Measurements from ENCODE around the gene EIF5A. TPM values are rescaled to one million over a fixed set of nuclear protein-coding genes. Genes with fewer than 3 reads are reported as not detected.

The EIF5A gene
- total and polyA plus RNA-seq, 9 of the 15 experiments (the other 6 are each of a cell fraction or from before 2014, with no cell fraction given) = 22.9 to 1,163 (median 772) TPM

DNA sequence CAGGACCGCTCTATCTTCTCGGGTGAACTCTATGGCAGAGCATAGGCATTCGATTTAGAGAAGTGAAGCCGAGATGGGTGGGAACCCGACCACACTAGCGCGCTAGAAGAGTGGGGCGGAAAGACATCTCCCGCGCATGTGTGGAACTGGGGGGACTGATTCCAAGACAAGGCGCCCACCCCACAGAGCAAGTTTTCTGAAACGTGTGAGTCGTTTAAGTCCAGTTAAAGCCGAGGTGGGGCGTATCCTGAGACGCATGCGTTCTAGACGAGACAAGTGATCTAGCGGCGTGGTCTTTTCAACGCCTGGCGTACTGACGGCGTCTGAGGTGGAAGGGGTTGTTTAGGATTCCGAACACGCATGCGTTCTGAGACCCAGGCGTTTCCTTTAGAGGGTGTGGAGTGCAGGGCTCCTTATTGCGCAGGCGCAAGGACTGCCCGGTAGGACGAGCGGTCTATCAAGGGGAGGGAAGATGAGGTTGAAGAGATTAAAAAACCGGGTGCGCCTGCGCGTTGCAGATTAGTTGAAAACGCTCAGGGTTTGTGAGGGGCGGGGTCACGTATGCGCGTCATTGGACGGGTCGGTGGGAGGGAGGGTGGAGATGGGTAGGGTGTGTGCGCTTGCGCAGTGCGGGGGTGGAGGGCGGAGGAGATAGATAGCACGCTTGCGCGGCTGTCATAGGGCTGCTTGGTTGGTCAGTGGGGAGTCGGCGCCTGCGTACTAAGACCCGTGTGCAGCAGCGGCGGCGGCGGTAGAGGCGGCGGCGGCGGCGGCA is at the start of gene EIF5A (continued):
- TF ChIP-seq CREM (IDR thresholded peaks at IDR 0.05; ENCODE audit: low read depth) = peak; percentile 85
- 0 out of 2 replicates have a peak, but pooled peaks have one; percentile 46 for TF ChIP-seq GTF2F1 (IDR thresholded peaks at IDR 0.05; ENCODE audit: low read depth, low read length)
- 0 out of 2 replicates have a peak, but pooled peaks have one; percentile 8 for TF ChIP-seq TCF3 (CRISPR knock-in tag; IDR thresholded peaks at IDR 0.05)
- no peak for TF ChIP-seq NR3C1 (CRISPR knock-in tag; IDR thresholded peaks at IDR 0.05)
- no peak for TF ChIP-seq CBX2 (IDR thresholded peaks at IDR 0.05; ENCODE audit: insufficient read depth, low read length, poor library complexity, severe bottlenecking)
- TF ChIP-seq MTA1 (IDR thresholded peaks at IDR 0.05; ENCODE audit: borderline replicate concordance) = no peak
- TF ChIP-seq NR1H2 (CRISPR knock-in tag; IDR thresholded peaks at IDR 0.05) = no peak
- TF ChIP-seq RBM14 (IDR thresholded peaks at IDR 0.05; ENCODE audit: borderline replicate concordance, insufficient read depth, low read depth, low read length) = no peak
- TF ChIP-seq ZFPM2 (CRISPR knock-in tag; IDR thresholded peaks at IDR 0.05) = no peak
- TF ChIP-seq, protein P1, sequence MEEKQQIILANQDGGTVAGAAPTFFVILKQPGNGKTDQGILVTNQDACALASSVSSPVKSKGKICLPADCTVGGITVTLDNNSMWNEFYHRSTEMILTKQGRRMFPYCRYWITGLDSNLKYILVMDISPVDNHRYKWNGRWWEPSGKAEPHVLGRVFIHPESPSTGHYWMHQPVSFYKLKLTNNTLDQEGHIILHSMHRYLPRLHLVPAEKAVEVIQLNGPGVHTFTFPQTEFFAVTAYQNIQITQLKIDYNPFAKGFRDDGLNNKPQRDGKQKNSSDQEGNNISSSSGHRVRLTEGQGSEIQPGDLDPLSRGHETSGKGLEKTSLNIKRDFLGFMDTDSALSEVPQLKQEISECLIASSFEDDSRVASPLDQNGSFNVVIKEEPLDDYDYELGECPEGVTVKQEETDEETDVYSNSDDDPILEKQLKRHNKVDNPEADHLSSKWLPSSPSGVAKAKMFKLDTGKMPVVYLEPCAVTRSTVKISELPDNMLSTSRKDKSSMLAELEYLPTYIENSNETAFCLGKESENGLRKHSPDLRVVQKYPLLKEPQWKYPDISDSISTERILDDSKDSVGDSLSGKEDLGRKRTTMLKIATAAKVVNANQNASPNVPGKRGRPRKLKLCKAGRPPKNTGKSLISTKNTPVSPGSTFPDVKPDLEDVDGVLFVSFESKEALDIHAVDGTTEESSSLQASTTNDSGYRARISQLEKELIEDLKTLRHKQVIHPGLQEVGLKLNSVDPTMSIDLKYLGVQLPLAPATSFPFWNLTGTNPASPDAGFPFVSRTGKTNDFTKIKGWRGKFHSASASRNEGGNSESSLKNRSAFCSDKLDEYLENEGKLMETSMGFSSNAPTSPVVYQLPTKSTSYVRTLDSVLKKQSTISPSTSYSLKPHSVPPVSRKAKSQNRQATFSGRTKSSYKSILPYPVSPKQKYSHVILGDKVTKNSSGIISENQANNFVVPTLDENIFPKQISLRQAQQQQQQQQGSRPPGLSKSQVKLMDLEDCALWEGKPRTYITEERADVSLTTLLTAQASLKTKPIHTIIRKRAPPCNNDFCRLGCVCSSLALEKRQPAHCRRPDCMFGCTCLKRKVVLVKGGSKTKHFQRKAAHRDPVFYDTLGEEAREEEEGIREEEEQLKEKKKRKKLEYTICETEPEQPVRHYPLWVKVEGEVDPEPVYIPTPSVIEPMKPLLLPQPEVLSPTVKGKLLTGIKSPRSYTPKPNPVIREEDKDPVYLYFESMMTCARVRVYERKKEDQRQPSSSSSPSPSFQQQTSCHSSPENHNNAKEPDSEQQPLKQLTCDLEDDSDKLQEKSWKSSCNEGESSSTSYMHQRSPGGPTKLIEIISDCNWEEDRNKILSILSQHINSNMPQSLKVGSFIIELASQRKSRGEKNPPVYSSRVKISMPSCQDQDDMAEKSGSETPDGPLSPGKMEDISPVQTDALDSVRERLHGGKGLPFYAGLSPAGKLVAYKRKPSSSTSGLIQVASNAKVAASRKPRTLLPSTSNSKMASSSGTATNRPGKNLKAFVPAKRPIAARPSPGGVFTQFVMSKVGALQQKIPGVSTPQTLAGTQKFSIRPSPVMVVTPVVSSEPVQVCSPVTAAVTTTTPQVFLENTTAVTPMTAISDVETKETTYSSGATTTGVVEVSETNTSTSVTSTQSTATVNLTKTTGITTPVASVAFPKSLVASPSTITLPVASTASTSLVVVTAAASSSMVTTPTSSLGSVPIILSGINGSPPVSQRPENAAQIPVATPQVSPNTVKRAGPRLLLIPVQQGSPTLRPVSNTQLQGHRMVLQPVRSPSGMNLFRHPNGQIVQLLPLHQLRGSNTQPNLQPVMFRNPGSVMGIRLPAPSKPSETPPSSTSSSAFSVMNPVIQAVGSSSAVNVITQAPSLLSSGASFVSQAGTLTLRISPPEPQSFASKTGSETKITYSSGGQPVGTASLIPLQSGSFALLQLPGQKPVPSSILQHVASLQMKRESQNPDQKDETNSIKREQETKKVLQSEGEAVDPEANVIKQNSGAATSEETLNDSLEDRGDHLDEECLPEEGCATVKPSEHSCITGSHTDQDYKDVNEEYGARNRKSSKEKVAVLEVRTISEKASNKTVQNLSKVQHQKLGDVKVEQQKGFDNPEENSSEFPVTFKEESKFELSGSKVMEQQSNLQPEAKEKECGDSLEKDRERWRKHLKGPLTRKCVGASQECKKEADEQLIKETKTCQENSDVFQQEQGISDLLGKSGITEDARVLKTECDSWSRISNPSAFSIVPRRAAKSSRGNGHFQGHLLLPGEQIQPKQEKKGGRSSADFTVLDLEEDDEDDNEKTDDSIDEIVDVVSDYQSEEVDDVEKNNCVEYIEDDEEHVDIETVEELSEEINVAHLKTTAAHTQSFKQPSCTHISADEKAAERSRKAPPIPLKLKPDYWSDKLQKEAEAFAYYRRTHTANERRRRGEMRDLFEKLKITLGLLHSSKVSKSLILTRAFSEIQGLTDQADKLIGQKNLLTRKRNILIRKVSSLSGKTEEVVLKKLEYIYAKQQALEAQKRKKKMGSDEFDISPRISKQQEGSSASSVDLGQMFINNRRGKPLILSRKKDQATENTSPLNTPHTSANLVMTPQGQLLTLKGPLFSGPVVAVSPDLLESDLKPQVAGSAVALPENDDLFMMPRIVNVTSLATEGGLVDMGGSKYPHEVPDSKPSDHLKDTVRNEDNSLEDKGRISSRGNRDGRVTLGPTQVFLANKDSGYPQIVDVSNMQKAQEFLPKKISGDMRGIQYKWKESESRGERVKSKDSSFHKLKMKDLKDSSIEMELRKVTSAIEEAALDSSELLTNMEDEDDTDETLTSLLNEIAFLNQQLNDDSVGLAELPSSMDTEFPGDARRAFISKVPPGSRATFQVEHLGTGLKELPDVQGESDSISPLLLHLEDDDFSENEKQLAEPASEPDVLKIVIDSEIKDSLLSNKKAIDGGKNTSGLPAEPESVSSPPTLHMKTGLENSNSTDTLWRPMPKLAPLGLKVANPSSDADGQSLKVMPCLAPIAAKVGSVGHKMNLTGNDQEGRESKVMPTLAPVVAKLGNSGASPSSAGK (IDR thresholded peaks at IDR 0.05) = no peak
- TF ChIP-seq GABPB1 (CRISPR knock-in tag; IDR thresholded peaks at IDR 0.05) = peak; percentile 54
- no peak for TF ChIP-seq ZSCAN32 (CRISPR knock-in tag; IDR thresholded peaks at IDR 0.05)
- TF ChIP-seq NR2C2 (CRISPR knock-in tag; IDR thresholded peaks at IDR 0.05) = no peak
- peak; percentile 42; the same call in 1 of the 2 replicates for TF ChIP-seq NR2C2 (tag; IDR thresholded peaks at IDR 0.05)
- TF ChIP-seq, protein P2, sequence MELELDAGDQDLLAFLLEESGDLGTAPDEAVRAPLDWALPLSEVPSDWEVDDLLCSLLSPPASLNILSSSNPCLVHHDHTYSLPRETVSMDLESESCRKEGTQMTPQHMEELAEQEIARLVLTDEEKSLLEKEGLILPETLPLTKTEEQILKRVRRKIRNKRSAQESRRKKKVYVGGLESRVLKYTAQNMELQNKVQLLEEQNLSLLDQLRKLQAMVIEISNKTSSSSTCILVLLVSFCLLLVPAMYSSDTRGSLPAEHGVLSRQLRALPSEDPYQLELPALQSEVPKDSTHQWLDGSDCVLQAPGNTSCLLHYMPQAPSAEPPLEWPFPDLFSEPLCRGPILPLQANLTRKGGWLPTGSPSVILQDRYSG (tag; conservative IDR thresholded peaks at IDR 0.05; ENCODE audit: low read depth) = no peak
- TF ChIP-seq MAZ (CRISPR knock-in tag; conservative IDR thresholded peaks at IDR 0.05 in 1 of 2, IDR thresholded peaks at IDR 0.05 in 1 of 2) = no peak
